GM19397 (cell line): ENCODE measurements around the gene HYAL3.
"Not testable (repeated sequence)": the region's sequence is repeated elsewhere in the genome, so short reads cannot be mapped to it uniquely, and the experiment has no call there.

Source experiments
- ATAC-seq: cut with Tn5 transposase; IDR thresholded peaks from one replicate; pipeline ENCODE4 v1.9.1; 2021; ENCODE audit warnings: mild to moderate bottlenecking, moderate library complexity; ENCODE audit not compliant: unreplicated experiment

Gene HYAL3

DNA sequence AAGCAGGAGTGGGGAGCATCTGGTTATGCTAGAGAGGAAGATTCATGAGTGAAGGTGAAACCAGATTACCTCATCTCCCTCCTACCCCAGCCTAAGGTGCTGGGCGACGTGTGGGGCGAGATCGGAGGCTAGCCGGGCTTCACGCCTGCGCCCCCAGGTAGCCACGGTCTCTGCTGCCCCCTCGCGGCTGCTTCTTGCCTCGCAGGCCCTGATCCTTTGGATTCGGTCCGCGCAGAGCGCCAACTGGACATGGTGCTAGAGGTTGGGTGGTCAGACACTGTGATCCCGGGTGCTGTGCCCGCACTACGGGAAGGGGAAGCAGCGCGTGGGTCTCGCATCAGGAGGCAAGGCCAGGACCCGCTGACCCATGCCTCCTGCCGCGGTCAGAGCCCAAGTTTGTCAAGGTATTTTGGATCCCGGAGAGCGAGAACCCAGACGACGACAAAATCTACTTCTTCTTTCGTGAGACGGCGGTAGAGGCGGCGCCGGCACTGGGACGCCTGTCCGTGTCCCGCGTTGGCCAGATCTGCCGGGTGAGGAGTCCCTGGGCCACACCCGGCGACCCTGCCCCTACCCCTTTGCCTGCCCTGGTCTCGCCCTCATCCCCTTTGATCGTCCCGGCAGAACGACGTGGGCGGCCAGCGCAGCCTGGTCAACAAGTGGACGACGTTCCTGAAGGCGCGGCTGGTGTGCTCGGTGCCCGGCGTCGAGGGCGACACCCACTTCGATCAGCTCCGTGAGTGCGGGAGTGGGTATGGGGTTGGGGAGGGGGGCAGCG, 26.1 kb downstream of the HYAL3 start:
- ATAC-seq, result peak; percentile 59

GRCh38 chr3:50272538-50272910, 26.7 kb downstream of the HYAL3 start:
- not testable (repeated sequence) for ATAC-seq

GRCh38 chr3:50271314-50271936, 27.8 kb downstream of the HYAL3 start:
- no peak for ATAC-seq

DNA sequence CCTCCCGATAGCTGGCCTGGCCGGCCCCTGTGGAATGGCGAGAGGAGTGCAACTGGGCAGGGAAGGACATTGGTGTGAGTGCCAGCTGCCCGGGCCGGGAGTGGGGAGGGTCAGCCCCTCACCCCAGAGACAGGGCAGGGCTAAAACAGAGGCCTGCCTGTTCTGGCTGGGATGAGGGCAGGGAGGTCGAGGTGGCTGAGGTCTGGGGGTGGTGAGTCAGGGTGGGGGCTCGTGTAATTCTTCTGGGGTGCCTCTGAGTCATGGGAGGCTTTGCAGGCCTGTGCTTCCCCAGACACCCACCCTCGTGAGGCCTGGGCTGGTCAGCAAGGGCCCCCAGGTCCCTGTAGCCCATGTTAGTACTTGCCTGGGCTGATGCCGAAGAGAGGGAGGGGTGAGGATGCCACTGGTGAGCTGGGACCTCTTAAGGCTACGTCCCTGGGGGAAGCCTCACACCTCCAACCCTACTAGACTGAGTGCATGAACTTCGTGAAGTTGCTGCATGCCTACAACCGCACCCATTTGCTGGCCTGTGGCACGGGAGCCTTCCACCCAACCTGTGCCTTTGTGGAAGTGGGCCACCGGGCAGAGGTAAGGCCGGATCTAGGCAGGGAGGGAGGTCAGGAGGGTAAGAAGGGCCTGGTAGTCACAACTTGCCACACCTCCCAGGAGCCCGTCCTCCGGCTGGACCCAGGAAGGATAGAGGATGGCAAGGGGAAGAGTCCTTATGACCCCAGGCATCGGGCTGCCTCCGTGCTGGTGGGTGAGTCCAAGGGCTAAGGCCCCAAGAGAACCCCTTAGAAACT, 28.6 kb downstream of the HYAL3 start:
- ATAC-seq, result no peak

DNA sequence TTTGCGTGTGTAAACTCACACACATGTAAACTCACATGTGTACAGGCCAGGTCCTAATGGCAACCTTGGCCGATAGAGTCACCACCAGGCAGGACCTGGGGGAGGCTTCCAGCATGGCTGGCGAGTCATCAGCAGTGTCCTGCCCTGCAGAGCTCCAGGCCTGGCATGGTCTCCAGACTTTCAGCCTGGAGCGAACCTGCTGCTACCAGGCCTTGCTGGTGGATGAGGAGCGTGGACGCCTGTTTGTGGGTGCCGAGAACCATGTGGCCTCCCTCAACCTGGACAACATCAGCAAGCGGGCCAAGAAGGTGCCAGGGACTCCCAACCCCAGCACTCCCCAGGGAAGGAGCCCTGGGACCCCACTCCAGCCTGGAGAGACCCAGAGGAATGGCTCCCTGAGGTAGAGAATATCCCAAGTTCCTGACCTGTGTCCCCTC, 29.2 kb downstream of the HYAL3 start:
- no peak for ATAC-seq

GRCh38 chr3:50269460-50269859, 29.7 kb downstream of the HYAL3 start:
- ATAC-seq, result no peak

DNA sequence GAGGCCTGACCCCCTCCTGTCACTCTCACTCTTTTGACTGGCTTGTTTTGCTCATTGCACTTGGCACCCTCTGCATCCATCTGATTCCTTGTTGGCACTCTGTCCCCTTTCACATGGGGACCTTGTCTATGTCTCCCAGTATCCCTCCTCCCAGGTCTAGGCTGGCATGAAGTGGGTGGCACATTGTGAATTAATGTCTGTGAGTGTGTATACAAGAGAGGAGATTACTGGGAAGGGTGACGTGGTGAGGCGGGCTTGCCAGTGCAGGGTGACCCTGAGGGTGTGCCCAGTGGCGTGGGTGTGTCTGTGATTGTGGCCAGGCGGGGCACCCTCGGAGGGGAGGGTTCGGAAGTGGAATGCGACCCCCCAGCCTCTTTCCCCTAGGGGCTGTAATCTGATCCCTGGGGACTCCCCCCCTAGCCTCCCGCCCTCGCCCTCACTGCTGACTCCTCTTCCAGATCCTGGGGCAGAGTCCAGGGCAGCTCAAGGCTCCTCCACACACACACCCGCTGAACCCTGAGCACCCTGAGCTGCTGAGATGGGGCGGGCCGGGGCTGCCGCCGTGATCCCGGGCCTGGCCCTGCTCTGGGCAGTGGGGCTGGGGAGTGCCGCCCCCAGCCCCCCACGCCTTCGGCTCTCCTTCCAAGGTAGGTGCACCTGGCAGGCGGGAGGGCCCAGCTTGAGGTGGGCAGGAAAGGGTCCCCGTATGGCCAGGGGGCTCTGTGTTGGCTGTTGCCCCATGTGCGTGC, 30.3 kb downstream of the HYAL3 start, which contains the start of gene SEMA3B:
TSS of gene SEMA3B (plus strand) at position 445 of the 749 bp plus-strand sequence. CDS start at position 539, 94 bp downstream.
- no peak for ATAC-seq

DNA sequence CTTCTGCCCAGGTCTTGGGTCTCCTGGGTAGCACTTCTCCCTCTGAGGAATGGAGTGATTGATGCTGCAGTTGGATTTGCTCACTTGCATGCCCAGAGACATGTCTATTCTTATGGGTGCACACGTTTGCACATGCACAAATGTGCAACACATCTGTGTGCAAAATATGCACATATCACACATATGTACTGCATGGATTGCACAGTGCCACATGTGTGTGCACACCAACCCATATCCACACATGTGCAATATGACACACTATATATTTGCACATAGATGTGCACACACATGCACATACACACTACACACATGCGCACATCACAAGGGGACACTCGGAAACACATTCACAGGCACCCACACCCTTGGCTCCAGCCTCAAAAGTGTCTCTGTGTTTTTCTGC, 30.9 kb downstream of the HYAL3 start:
- ATAC-seq, result no peak

- ATAC-seq, result no peak
Observed at GRCh38 chr3:50267280-50267913, 31.8 kb downstream of the HYAL3 start.

DNA sequence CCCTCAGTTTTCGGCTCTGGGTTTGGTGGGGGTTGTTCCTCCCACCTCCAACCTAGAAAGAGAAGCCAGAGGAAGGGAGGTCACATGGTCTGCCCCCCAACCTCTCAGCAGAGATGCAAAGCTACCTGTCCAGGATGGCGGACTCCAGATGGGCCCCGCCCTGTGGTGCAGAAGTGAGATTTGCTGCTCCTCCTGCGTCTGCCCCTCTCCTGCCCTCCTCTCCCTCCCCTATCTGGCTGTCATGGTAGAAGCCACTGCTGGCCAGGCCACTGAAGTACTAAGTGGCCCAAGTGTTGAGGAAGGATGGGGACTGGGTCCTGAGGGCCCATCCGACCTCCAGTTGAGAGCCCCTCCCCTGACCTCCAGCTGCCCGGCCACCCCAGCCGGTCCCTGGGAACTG, 32.4 kb downstream of the HYAL3 start:
- ATAC-seq, result no peak

GRCh38 chr3:50266017-50266416, 33.2 kb downstream of the HYAL3 start:
- no peak for ATAC-seq

GRCh38 chr3:50265571-50265970, 33.6 kb downstream of the HYAL3 start:
- ATAC-seq, result no peak

DNA sequence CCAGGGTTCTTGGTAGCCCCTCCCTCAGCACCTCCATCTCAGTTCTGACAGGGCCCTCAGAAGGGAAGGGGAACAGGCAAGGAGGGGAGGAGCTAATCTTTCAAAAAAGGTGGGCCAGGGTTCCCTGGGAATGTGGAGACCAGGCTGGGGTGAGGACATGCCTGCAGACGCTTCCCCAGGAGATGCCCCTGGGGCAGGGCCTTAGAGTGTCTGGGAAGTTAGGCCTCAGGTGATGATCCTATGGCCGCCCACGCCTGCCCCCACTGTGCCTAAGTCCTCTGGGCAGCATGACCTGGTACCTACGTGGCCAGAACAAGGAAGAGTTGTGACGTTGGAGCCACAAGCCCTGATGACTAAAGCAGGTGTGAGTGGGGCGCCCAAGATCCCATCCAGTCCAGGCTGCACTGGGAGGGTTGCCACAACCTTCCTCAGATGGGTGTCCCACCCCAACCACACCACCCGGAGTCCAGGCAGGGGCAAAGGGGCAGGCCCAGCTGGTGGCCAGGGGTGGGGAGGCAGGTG, 34.2 kb downstream of the HYAL3 start:
- ATAC-seq, result no peak

DNA sequence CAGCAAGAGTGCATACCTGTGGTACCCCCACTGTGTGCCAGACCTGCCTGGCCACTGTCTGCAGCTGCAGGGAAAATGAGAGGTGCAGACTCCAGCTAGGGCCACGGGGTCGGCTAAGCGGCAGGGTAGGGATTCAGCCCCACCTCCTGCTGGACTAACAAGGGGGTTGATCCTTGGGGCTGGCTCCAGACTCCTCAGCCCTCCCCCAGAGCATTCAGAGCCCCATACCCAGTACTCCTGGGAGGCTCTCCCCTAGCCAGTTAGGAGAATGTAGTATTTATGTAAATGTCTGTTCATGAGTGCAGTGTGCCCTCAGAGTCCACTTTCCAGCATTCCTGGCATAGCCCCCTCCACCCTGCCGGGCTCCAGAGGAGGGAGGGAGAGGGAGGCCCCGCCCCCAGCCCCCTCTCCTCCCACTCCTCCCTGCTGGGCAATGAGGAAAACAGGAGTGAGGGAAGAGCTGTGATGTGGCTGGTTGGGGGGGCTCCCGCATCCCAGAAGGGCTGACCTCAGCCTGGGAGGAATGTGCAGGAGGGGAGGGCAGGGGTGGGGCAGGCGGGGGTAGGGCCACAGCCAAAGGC, 34.7 kb downstream of the HYAL3 start:
- ATAC-seq, result no peak

GRCh38 chr3:50263478-50264382, 35.5 kb downstream of the HYAL3 start:
- no peak for ATAC-seq

GRCh38 chr3:50262778-50263177, 36.4 kb downstream of the HYAL3 start:
- ATAC-seq, result no peak

DNA sequence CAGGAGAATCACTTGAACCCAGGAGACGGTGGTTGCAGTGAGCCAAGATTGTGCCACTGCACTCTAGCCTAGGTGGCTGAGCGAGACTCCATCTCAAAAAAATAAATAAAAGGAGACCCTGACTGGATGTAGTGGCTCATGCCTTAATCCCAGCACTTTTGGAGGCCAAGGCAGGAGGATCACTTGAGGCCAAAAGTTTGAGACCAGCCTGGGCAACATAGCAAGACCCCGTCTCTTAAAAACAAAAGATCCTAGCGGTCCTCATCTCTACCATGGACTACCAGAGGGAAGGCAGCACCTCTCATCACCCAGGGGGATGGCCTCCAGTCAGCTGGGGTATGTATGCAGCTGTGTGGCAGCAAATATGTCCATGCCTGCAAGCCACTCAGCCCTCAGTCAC, 37.0 kb downstream of the HYAL3 start:
- not testable (repeated sequence) for ATAC-seq

DNA sequence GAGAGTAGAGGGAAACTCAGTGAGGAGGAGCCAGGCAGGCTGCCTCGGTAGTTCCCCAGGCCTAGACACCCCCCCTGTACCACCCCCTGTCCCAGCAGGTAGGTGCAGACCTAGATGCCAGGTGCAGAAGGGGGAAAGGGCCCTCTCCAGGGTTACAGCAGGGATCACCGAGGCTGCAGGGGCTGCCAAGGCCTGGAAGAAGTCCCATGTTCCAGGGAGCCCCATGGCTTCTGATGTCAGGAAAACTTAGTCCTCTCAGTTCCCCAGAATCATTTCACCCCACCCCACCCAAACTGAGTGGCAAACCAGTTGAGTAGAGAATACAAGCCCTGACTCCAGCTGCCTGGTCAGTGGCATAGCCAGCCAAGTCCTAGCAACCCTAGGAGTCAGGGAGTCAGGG, 37.7 kb downstream of the HYAL3 start:
- ATAC-seq, result no peak

- no peak for ATAC-seq
Observed at GRCh38 chr3:50260942-50261441, 38.2 kb downstream of the HYAL3 start.
